ENCODE measurements around the gene TMEM267. TPM values are rescaled to one million over a fixed set of nuclear protein-coding genes. Genes with fewer than 3 reads are reported as not detected.

TMEM267 gene
- total and polyA plus RNA-seq, 2 experiments from 2014 or later = 6.5 to 11.2 TPM

DNA sequence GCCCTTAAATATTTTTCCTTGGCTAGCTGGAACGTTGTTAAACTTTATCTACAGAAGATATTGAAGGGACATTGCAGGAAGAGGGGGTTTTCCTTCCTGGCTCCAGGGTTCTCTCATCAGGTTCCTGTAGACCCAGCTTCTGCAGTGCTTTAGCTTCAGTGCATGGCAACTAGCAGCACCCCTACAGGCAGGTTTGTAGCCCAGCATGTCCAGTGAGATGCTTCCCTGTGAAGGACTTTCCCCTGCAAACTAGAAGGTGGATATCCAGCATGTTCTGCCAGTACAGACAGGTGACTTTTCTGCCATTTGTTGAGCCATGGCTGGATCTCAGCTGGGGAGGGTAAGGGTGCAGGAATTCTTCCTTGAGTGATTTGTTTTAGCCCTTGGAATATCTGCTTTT, 81.8 kb downstream of the TMEM267 start:
- H3K4me1 Mint-ChIP-seq = no peaks in the 10 kb centered on the region
- Histone ChIP-seq H3K27me3 (ENCODE audit: insufficient read depth) (no peaks in the 10 kb centered on the region), H3K4me2 (no peak overlapping the region), H2AFZ (no peak overlapping the region), H3K4me1 (ENCODE audit: insufficient read depth) (no peaks in the 10 kb centered on the region), H3K27ac (ENCODE audit: low read depth) (no peak overlapping the region), H3K36me3 (ENCODE audit: insufficient read depth) (no peaks in the 10 kb centered on the region), H3K4me3 (no peak overlapping the region), H3K9me2 (ENCODE audit: insufficient read depth) (no peaks in the 10 kb centered on the region; the same call in 1 of the 2 replicates), H3F3A (replicated peaks; ENCODE audit: low read depth) (no peaks in the 10 kb centered on the region), H3K79me2 (replicated peaks; ENCODE audit: insufficient read depth) (no peaks in the 10 kb centered on the region), H4K20me1 (replicated peaks; ENCODE audit: insufficient read depth) (no peaks in the 10 kb centered on the region)
- TF ChIP-seq ZNF331 (CRISPR knock-in tag; IDR thresholded peaks at IDR 0.05; ENCODE audit: low read depth) = no peak
- TF ChIP-seq, protein P1, sequence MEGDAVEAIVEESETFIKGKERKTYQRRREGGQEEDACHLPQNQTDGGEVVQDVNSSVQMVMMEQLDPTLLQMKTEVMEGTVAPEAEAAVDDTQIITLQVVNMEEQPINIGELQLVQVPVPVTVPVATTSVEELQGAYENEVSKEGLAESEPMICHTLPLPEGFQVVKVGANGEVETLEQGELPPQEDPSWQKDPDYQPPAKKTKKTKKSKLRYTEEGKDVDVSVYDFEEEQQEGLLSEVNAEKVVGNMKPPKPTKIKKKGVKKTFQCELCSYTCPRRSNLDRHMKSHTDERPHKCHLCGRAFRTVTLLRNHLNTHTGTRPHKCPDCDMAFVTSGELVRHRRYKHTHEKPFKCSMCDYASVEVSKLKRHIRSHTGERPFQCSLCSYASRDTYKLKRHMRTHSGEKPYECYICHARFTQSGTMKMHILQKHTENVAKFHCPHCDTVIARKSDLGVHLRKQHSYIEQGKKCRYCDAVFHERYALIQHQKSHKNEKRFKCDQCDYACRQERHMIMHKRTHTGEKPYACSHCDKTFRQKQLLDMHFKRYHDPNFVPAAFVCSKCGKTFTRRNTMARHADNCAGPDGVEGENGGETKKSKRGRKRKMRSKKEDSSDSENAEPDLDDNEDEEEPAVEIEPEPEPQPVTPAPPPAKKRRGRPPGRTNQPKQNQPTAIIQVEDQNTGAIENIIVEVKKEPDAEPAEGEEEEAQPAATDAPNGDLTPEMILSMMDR (conservative IDR thresholded peaks at IDR 0.05; ENCODE audit: low read depth in 2 of 2) = peak in 1 of 2 experiments; percentile 16; a peak in 2 of 4 replicates
- H3K36me3 Mint-ChIP-seq (ENCODE audit: low read depth) = peaks cover 6% of the 10 kb centered on the region; the same call in 1 of the 3 replicates
- H3K27ac Mint-ChIP-seq = no peak overlapping the region
- ATAC-seq (peak; percentile 48), DNase-seq (ENCODE audit: low spot score) (peak; percentile 25)
- no peak overlapping the region for H3K4me3 Mint-ChIP-seq
- H3K27me3 Mint-ChIP-seq (ENCODE audit: insufficient read depth, low read depth, poor library complexity) = peaks cover 8% of the 10 kb centered on the region
- peaks cover 28% of the 10 kb centered on the region for H3K9me3 Mint-ChIP-seq

DNA sequence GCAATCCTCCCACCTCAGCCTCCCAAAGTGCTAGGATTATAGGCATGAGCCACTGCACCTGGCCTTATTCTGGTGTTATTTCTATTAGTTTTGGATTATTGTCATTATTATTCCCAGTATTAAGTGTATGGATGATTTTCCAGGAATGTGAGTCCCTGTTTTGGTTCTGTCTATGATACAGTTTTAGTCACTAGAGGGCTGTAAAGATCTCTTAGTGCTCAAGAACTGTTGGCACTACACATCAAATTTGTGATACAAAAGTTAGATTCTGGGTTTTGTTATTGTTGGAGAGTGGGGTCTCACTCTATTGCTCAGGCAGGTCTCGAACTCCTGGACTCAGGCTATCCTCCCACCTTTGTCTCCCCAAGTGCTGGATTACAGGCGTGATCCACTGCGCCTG, 83.6 kb downstream of the TMEM267 start:
- Histone ChIP-seq H3K79me2 (replicated peaks; ENCODE audit: insufficient read depth) (no peaks in the 10 kb centered on the region), H3K36me3 (ENCODE audit: insufficient read depth) (no peaks in the 10 kb centered on the region), H3K27ac (ENCODE audit: low read depth) (no peak overlapping the region), H3K4me1 (ENCODE audit: insufficient read depth) (no peaks in the 10 kb centered on the region), H3K27me3 (ENCODE audit: insufficient read depth) (peaks cover 4% of the 10 kb centered on the region; the same call in 1 of the 2 replicates), H4K20me1 (replicated peaks; ENCODE audit: insufficient read depth) (no peaks in the 10 kb centered on the region), H3K4me2 (no peak overlapping the region), H3F3A (replicated peaks; ENCODE audit: low read depth) (no peaks in the 10 kb centered on the region), H3K4me3 (no peak overlapping the region), H2AFZ (no peak overlapping the region), H3K9me2 (ENCODE audit: insufficient read depth) (no peaks in the 10 kb centered on the region; the same call in 1 of the 2 replicates)
- no peak for DNase-seq (ENCODE audit: low spot score)
- no peak overlapping the region for H3K27ac Mint-ChIP-seq
- H3K4me3 Mint-ChIP-seq = no peak overlapping the region
- peaks cover 6% of the 10 kb centered on the region; the same call in 2 of the 3 replicates for H3K36me3 Mint-ChIP-seq (ENCODE audit: low read depth)
- ATAC-seq = no peak
- peaks cover 16% of the 10 kb centered on the region for H3K27me3 Mint-ChIP-seq (ENCODE audit: insufficient read depth, low read depth, poor library complexity)
- peaks cover 27% of the 10 kb centered on the region for H3K9me3 Mint-ChIP-seq
- no peaks in the 10 kb centered on the region for H3K4me1 Mint-ChIP-seq
- no peak for TF ChIP-seq JUNB (IDR thresholded peaks at IDR 0.05; ENCODE audit: unreplicated experiment)
- no peak for TF ChIP-seq EZH2phosphoT487 (IDR thresholded peaks at IDR 0.05; ENCODE audit: unreplicated experiment)
- TF ChIP-seq, protein P2, sequence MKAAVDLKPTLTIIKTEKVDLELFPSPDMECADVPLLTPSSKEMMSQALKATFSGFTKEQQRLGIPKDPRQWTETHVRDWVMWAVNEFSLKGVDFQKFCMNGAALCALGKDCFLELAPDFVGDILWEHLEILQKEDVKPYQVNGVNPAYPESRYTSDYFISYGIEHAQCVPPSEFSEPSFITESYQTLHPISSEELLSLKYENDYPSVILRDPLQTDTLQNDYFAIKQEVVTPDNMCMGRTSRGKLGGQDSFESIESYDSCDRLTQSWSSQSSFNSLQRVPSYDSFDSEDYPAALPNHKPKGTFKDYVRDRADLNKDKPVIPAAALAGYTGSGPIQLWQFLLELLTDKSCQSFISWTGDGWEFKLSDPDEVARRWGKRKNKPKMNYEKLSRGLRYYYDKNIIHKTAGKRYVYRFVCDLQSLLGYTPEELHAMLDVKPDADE (IDR thresholded peaks at IDR 0.05) = no peak
- TF ChIP-seq, protein P1 (conservative IDR thresholded peaks at IDR 0.05; ENCODE audit: low read depth in 2 of 2) = peak in 1 of 2 experiments; percentile 16; a peak in 1 of 4 replicates
- TF ChIP-seq EZH2 (IDR thresholded peaks at IDR 0.05; ENCODE audit: low read depth, unreplicated experiment) = no peak
- TF ChIP-seq NANOG (IDR thresholded peaks at IDR 0.05; ENCODE audit: borderline replicate concordance) = no peak
- no peak for TF ChIP-seq ZNF331 (CRISPR knock-in tag; IDR thresholded peaks at IDR 0.05; ENCODE audit: low read depth)
- TF ChIP-seq, protein P3, sequence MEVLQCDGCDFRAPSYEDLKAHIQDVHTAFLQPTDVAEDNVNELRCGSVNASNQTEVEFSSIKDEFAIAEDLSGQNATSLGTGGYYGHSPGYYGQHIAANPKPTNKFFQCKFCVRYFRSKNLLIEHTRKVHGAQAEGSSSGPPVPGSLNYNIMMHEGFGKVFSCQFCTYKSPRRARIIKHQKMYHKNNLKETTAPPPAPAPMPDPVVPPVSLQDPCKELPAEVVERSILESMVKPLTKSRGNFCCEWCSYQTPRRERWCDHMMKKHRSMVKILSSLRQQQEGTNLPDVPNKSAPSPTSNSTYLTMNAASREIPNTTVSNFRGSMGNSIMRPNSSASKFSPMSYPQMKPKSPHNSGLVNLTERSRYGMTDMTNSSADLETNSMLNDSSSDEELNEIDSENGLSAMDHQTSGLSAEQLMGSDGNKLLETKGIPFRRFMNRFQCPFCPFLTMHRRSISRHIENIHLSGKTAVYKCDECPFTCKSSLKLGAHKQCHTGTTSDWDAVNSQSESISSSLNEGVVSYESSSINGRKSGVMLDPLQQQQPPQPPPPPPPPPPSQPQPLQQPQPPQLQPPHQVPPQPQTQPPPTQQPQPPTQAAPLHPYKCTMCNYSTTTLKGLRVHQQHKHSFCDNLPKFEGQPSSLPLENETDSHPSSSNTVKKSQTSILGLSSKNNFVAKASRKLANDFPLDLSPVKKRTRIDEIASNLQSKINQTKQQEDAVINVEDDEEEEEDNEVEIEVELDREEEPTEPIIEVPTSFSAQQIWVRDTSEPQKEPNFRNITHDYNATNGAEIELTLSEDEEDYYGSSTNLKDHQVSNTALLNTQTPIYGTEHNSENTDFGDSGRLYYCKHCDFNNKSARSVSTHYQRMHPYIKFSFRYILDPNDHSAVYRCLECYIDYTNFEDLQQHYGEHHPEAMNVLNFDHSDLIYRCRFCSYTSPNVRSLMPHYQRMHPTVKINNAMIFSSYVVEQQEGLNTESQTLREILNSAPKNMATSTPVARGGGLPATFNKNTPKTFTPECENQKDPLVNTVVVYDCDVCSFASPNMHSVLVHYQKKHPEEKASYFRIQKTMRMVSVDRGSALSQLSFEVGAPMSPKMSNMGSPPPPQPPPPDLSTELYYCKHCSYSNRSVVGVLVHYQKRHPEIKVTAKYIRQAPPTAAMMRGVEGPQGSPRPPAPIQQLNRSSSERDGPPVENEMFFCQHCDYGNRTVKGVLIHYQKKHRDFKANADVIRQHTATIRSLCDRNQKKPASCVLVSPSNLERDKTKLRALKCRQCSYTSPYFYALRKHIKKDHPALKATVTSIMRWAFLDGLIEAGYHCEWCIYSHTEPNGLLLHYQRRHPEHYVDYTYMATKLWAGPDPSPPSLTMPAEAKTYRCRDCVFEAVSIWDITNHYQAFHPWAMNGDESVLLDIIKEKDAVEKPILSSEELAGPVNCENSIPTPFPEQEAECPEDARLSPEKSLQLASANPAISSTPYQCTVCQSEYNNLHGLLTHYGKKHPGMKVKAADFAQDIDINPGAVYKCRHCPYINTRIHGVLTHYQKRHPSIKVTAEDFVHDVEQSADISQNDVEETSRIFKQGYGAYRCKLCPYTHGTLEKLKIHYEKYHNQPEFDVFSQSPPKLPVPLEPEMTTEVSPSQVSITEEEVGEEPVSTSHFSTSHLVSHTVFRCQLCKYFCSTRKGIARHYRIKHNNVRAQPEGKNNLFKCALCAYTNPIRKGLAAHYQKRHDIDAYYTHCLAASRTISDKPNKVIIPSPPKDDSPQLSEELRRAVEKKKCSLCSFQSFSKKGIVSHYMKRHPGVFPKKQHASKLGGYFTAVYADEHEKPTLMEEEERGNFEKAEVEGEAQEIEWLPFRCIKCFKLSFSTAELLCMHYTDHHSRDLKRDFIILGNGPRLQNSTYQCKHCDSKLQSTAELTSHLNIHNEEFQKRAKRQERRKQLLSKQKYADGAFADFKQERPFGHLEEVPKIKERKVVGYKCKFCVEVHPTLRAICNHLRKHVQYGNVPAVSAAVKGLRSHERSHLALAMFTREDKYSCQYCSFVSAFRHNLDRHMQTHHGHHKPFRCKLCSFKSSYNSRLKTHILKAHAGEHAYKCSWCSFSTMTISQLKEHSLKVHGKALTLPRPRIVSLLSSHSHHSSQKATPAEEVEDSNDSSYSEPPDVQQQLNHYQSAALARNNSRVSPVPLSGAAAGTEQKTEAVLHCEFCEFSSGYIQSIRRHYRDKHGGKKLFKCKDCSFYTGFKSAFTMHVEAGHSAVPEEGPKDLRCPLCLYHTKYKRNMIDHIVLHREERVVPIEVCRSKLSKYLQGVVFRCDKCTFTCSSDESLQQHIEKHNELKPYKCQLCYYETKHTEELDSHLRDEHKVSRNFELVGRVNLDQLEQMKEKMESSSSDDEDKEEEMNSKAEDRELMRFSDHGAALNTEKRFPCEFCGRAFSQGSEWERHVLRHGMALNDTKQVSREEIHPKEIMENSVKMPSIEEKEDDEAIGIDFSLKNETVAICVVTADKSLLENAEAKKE (CRISPR knock-in tag; IDR thresholded peaks at IDR 0.05) = no peak
